ENCODE measurements around the gene ATP8B3. TPM values are rescaled to one million over a fixed set of nuclear protein-coding genes. Genes with fewer than 3 reads are reported as not detected.

ATP8B3 gene
- total RNA-seq, 4 donors from 2014 or later: 0.35 to 4.5 (median 0.94) TPM; not detected in 1

GRCh38 chr19:1824252-1824622, 12.2 kb upstream of the ATP8B3 start:
- H3K36me3 ChIP-seq: peaks cover 0 to 81% (median 0%) of the 10 kb centered on the region in 3 donors
- peaks cover 0 to 14% (median 7%) of the 10 kb centered on the region in 4 donors for H3K4me1 ChIP-seq
- no peaks in the 10 kb centered on the region for H3K27me3 ChIP-seq
- H3K9me3 ChIP-seq: no peaks in the 10 kb centered on the region
- TF ChIP-seq POLR2A (IDR thresholded peaks at IDR 0.05) (no peak), CTCF (IDR thresholded peaks at IDR 0.05) (no peak)
- DNase-seq: no peak
- H3K27ac ChIP-seq: no peak overlapping the region
- H3K4me3 ChIP-seq: no peak overlapping the region

GRCh38 chr19:1823539-1824251, 11.6 kb upstream of the ATP8B3 start:
- no peak for DNase-seq
- H3K4me1 ChIP-seq: peaks cover 0 to 14% (median 7%) of the 10 kb centered on the region in 4 donors
- H3K4me3 ChIP-seq: no peak overlapping the region
- H3K36me3 ChIP-seq: peaks cover 0 to 87% (median 0%) of the 10 kb centered on the region in 3 donors
- H3K9me3 ChIP-seq: no peaks in the 10 kb centered on the region
- no peaks in the 10 kb centered on the region for H3K27me3 ChIP-seq
- no peak overlapping the region for H3K27ac ChIP-seq
- TF ChIP-seq POLR2A (IDR thresholded peaks at IDR 0.05) (no peak), CTCF (IDR thresholded peaks at IDR 0.05) (no peak)

GRCh38 chr19:1823020-1823419, 10.9 kb upstream of the ATP8B3 start:
- Histone ChIP-seq H3K36me3 (peaks cover 0 to 88% (median 0%) of the 10 kb centered on the region in 3 donors), H3K9me3 (no peaks in the 10 kb centered on the region), H3K4me3 (no peak overlapping the region), H3K27me3 (no peaks in the 10 kb centered on the region), H3K27ac (no peak overlapping the region), H3K4me1 (peaks cover 0 to 14% (median 7%) of the 10 kb centered on the region in 4 donors)
- no peak for TF ChIP-seq POLR2A (IDR thresholded peaks at IDR 0.05)
- TF ChIP-seq CTCF (IDR thresholded peaks at IDR 0.05): no peak
- no peak for DNase-seq

- Histone ChIP-seq H3K27me3 (no peaks in the 10 kb centered on the region), H3K4me1 (peaks cover 0 to 14% (median 7%) of the 10 kb centered on the region in 4 donors), H3K36me3 (peaks cover 0 to 88% (median 0%) of the 10 kb centered on the region in 3 donors), H3K9me3 (no peaks in the 10 kb centered on the region), H3K27ac (no peak overlapping the region), H3K4me3 (no peak overlapping the region)
- no peak for DNase-seq
- no peak for TF ChIP-seq CTCF (IDR thresholded peaks at IDR 0.05)
- TF ChIP-seq POLR2A (IDR thresholded peaks at IDR 0.05): no peak
These were observed 10.1 kb upstream of the ATP8B3 start for GRCh38 chr19:1822210-1822609.

GRCh38 chr19:1819341-1820255, 7.5 kb upstream of the ATP8B3 start:
- Histone ChIP-seq H3K36me3 (peaks cover 0 to 100% (median 0%) of the 10 kb centered on the region in 3 donors), H3K4me3 (no peak overlapping the region), H3K4me1 (no peaks in the 10 kb centered on the region), H3K27ac (no peak overlapping the region), H3K9me3 (no peaks in the 10 kb centered on the region), H3K27me3 (no peaks in the 10 kb centered on the region)
- TF ChIP-seq CTCF (IDR thresholded peaks at IDR 0.05): no peak
- no peak for TF ChIP-seq POLR2A (IDR thresholded peaks at IDR 0.05)
- DNase-seq: no peak

Measured in Peyer's patch (tissue), 4 donors.